OCI-LY7 (cell line): Measurements from ENCODE around the gene KIAA0232.

Source experiments
- EZH2phosphoT487 ChIP-seq: fragments of 200-600 bp; sonication (generic); IDR thresholded peaks from 2 replicates; pipeline ENCODE4 v1.6.1; 2018; ENCODE audit warnings: low read depth, borderline replicate concordance, mild to moderate bottlenecking, mixed run types, antibody characterized with exemption, low read length, moderate library complexity, mixed read lengths
- TF ChIP-seq, protein P1 (sequence below): fragments of 200-600 bp; sonication (generic); conservative IDR thresholded peaks from 2 replicates; pipeline ENCODE4 v1.5.1; 2014; ENCODE audit warnings: mild to moderate bottlenecking, antibody characterized with exemption, low read length, moderate library complexity, mixed read lengths

DNA sequence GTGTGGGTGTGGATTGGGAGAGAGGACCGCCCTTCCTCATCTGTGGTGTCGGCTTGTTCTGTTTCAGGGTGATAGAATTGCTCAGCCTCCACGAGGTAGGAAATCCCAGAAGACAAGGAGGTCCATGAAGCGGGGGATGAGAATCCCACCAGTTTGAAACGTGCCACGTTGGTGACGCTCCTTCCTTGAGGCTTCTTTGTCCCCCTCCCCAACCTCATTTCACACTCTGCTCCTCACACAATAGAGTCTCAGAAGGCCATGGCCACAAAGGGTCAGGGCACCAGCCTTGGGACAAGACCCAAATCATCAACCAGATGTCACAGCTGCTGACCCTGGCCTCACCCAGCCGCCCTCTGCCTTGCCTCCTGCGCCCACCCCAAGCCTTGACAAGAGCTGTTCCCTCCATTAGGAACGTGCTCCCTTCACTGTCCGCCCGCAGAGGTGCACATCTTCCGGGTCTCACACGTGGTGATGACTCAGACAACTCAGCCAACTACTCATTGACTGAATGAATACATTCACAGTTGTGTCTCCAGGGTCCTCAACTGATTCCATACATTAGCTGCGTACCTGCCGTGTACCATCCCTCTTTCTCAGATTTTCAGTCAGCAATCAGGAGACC lies 48.3 kb upstream of the KIAA0232 start:
- TF ChIP-seq, protein P1, sequence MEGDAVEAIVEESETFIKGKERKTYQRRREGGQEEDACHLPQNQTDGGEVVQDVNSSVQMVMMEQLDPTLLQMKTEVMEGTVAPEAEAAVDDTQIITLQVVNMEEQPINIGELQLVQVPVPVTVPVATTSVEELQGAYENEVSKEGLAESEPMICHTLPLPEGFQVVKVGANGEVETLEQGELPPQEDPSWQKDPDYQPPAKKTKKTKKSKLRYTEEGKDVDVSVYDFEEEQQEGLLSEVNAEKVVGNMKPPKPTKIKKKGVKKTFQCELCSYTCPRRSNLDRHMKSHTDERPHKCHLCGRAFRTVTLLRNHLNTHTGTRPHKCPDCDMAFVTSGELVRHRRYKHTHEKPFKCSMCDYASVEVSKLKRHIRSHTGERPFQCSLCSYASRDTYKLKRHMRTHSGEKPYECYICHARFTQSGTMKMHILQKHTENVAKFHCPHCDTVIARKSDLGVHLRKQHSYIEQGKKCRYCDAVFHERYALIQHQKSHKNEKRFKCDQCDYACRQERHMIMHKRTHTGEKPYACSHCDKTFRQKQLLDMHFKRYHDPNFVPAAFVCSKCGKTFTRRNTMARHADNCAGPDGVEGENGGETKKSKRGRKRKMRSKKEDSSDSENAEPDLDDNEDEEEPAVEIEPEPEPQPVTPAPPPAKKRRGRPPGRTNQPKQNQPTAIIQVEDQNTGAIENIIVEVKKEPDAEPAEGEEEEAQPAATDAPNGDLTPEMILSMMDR: no peak
- TF ChIP-seq EZH2phosphoT487: no peak
